Head of caudate nucleus (tissue), 42 donors: ENCODE results near the gene KCNA2.

ENCODE experiments used
- DNase-seq, 42 donors: peaks; one replicate each; pipeline versions ENCODE4 v3.0.0 to v3.0.0-alpha.2; 2020 to 2021; ENCODE audit warnings: mixed read lengths in 7 of 42
- intact Hi-C: fragments of 100-400 bp; cut with DNase I; formaldehyde crosslinking; loops from one replicate; pipeline ENCODE4 v1.15.0; 2022

Gene KCNA2

GRCh38 chr1:110608247-110608646 lies 2.1 kb upstream of the KCNA2 start:
- peak in 6 of 42 donors; percentile 5 to 41 (median 15) for DNase-seq
- intact Hi-C loops = no loop called here

- peak in 22 of 42 donors; percentile 19 to 59 (median 41) for DNase-seq
These were observed 1.5 kb upstream of the KCNA2 start for GRCh38 chr1:110607536-110608230.

DNA sequence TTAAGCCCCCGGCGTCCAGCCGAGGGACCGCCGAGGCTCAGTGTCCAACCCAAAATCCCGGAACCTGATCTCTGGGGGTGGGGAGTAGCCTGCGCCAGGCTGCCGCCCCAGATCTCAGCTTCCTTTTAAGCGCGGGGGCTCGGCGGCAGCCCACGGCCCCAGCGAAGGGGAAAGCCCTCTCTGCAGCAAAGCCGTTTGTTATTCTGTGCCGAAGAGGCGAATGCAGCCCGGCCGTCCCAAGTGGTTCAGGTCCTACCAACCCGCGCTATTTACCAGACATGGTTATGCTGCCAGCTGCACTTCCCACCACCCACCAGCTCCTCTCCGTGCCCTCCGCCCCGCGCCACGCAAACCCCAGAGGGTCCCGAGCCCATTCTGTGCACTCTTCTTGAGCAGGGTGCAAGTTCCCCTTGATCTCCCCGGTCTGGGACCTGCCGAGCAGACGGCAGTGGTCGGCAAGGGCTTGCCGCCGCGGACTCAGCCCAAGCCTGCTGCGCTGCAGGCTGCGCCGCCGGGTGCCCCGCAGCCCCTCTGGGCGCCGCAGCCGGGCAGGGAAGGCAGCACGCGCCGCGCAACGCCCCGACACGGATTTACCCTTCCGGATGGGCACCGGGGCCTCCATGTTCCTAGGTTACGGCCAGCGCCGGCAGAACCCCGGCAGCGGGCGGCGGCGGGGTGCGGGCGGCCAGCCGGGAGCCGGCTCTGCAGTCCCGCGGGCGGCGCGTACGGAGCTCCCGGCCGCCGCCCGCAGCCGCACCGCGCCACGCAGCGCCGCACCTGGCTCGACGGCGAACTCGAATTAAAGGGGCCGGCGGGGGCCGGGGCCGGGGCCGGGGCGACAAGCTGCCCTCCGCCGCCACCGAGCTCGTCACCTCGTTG lies 738 bp upstream of the KCNA2 start:
- DNase-seq = peak in 36 of 42 donors; percentile 21 to 73 (median 50)
- intact Hi-C loops = no loop called here

More at GRCh38 chr1:110607536-110608230, 1.5 kb upstream of the KCNA2 start:
- intact Hi-C loops = no loop called here

DNA sequence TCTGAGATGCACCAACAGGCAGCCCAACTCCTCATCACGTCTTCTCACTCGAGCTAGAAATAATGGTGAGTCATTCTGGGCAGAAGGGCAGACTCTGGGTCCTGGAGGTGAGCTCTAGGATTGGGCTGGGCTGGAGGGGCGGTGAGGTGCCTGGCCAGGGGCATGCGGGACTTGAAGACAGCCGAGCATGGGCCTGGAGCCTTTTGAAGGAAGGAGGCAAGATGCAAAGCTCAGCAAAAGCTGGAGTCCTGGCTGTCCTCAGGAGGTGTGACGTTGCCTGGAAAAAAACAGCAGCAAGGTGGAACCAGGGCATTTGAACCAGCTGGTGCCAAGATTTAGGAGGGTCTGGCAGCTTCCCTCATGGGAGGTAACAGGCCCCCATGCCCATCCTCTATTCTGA lies 712 bp downstream of the KCNA2 start:
- intact Hi-C loops = no loop called here
- peak in 8 of 42 donors; percentile 9 to 44 (median 29) for DNase-seq

GRCh38 chr1:110604586-110605148 lies 1.5 kb downstream of the KCNA2 start:
- DNase-seq = peak in 14 of 42 donors; percentile 14 to 64 (median 36)
- intact Hi-C loops = no loop called here

- intact Hi-C loops = no loop called here
- DNase-seq = peak in 3 of 42 donors; percentile 0 to 35 (median 10)
These were observed 3.1 kb downstream of the KCNA2 start for GRCh38 chr1:110603058-110603457.

- peak in 16 of 42 donors; percentile 2 to 46 (median 24) for DNase-seq
- intact Hi-C loops = no loop called here
These were observed 3.7 kb downstream of the KCNA2 start for GRCh38 chr1:110602466-110602865.

DNA sequence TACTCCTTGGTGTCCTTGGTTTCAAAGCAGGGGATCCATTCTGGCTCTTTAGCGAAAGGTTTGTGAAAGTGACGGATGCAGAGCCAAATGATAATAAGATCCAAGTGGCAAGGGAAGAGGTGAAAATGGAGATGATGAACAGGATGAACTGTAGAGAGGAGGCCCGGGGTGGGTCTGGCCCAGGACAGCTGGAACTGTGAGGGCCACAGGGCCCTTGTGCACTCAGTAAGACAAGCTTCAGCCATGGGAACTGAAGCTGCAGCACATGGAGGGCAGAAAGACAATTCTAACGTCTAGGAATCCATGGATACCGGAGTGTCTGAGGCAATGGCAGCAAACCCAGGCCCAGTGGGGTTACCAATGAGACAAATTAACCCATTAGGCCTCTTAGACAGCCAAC lies 4.8 kb downstream of the KCNA2 start:
- intact Hi-C loops = no loop called here
- DNase-seq = peak in 12 of 42 donors; percentile 0 to 34 (median 9)

- intact Hi-C loops = no loop called here
- peak in 12 of 42 donors; percentile 1 to 28 (median 8) for DNase-seq
These were observed 5.4 kb downstream of the KCNA2 start for GRCh38 chr1:110600716-110601115.

- intact Hi-C loops = no loop called here
- peak in 8 of 42 donors; percentile 1 to 34 (median 11) for DNase-seq
These were observed 8.2 kb downstream of the KCNA2 start for GRCh38 chr1:110597966-110598365.

- DNase-seq = no peak
- intact Hi-C loops = no loop called here
These were observed 9.8 kb downstream of the KCNA2 start for GRCh38 chr1:110596312-110596711.

DNA sequence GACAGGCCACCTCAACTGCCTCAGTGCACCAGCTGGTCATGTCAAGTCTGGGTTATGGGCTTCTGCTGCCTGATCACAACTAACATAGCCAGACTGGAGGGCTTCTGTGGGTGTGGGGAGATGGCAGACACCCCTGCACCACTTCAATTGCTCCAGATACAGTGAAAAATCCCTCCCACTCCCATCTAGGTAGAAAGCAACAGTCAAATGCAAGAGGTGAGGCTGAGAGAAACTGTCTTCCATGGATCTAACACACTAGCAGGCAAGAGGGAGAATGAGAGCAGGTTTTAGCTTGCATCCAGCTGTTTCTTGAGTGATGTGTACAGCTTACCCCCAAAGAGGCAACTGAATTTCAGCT lies 10.8 kb downstream of the KCNA2 start:
- intact Hi-C loops = no loop called here
- DNase-seq = peak in 6 of 42 donors; percentile 9 to 56 (median 34)

DNA sequence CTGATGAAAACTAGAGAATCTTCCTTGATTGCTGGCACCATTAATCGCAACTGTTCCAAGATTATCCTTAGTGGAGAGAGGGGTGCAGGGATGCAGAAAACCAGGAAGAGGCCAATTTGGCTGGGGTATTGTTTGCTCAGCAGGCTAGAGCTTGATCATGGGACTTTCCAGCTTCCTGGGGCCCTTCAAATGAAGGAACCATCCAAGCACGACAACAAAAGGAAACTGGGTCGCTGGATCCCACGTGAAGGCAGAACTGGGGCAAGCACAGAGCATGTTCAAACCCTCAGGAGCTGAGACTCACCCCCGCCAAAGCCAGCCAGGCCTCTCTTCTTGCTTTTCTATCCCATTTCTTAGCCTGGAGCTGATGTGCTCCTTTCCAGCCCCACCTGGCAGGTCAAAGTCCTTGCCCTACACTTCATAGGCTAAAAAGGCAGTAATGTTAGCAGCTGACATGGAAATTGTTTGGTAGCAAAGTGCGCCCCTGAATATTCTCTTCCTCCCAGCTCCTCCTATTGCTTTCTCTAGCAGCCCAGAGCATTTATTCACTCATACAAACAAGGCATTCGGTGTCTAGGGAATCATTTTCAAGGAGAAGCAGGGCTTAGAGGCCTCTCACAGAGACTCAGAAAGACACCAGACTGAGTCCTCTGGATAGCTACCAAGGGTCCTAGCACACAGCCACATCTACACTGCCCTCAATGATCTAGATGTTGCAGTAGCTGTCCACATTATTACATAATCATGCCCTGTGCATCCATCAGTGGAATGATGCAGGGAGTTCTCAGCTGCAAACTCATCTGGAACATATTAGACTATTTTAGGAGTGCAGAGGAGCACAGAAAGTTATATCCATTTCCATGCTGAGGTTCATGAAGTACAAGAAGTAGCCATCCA lies 11.5 kb downstream of the KCNA2 start:
- peak; percentile 43 to 92 (median 72) for DNase-seq
- intact Hi-C loops = no loop called here

- peak in 4 of 42 donors; percentile 9 to 38 (median 25) for DNase-seq
- intact Hi-C loops = no loop called here
These were observed 12.3 kb downstream of the KCNA2 start for GRCh38 chr1:110593902-110594301.

DNA sequence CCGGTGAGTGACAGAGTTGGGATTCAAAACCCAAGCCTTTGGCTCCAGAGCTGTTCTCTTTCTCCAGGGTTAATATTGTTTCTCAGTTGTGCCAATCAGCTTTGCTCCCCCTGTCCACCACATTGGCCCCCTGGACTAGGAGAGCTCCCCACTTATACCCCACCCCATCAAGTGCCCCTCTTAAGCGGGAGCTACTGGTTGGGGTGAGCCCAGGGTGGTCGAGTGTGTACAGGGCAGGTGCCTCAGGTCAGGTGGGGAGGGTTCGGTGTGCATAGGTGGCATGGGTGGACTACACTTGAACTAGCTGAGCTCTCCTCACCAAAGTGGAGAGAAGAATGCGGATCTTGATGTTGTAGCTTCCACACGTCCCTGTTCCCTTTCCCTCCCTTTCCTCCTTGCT lies 14.2 kb downstream of the KCNA2 start:
- peak in 2 of 42 donors; percentile 11 to 21 for DNase-seq
- intact Hi-C loops = no loop called here

- peak in 1 of 42 donors; percentile 31 for DNase-seq
- intact Hi-C loops = no loop called here
These were observed 17.2 kb downstream of the KCNA2 start for GRCh38 chr1:110588991-110589390.

DNA sequence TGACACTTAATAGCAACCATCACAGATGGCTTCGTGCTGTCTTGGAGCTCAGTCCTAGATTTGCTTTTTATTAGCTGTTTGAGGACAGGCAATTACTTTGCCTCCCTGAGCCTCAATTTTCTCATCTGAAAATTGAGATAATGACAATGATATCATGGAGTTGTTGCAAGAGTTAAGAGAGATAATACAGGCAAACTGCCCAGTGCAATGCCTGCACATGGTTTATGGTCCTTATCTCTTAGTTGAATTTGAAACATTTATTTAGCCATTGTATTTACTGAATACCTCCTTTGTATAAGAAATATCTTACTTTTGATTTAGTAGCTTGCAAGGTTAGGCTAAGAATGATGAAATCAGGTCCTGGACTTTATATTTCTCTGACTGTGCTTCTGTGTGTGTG lies 17.7 kb downstream of the KCNA2 start:
- no peak for DNase-seq
- intact Hi-C loops = no loop called here

- DNase-seq = peak in 2 of 42 donors; percentile 12 to 33
- intact Hi-C loops = no loop called here
These were observed 18.3 kb downstream of the KCNA2 start for GRCh38 chr1:110587906-110588305.

- peak in 14 of 42 donors; percentile 20 to 61 (median 34) for DNase-seq
- intact Hi-C loops = no loop called here
These were observed 20.7 kb downstream of the KCNA2 start for GRCh38 chr1:110585481-110585880.
